GM18499 (cell line): ENCODE results near the gene KDM4B.
"Not testable (repeated sequence)": the region's sequence is repeated elsewhere in the genome, so short reads cannot be mapped to it uniquely, and the experiment has no call there.

Experiments
- ATAC-seq: cut with Tn5 transposase; IDR thresholded peaks from one replicate; pipeline ENCODE4 v1.9.1; 2021; ENCODE audit warnings: moderate number of reproducible peaks; ENCODE audit not compliant: insufficient read depth, unreplicated experiment

Gene KDM4B

DNA sequence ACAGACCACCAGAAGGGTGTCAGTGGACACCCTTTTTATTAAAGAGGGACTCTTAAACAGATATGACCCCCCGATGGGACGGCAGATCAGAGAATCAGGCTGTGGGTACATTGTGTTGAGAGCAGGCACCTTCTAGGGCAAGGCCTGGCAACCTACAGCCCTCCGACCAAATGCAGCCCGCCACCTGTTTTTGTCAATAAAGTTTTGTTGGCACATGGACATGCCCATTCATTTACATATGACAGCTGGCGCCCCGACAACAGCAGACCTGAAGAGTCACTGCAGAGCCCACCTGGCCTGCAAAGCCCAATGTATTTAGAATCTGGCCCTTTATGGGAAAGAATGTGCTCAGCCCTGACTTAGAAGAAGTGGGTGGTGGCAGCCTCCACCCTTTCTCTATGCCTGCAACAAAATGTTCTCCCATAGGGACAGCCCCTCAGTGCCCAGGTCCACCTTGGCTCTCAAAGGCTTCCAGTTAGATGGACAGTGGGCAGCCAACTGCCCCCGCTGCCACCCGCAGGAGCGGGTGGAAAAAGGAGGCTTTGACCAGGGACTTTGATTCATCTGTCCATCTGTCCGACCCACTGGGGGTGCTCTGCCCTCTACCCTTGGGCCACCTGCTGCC is 186.8 kb downstream of the KDM4B start:
- ATAC-seq = no peak

- ATAC-seq = no peak
Measured at GRCh38 chr19:5156231-5156986, 187.5 kb downstream of the KDM4B start.

DNA sequence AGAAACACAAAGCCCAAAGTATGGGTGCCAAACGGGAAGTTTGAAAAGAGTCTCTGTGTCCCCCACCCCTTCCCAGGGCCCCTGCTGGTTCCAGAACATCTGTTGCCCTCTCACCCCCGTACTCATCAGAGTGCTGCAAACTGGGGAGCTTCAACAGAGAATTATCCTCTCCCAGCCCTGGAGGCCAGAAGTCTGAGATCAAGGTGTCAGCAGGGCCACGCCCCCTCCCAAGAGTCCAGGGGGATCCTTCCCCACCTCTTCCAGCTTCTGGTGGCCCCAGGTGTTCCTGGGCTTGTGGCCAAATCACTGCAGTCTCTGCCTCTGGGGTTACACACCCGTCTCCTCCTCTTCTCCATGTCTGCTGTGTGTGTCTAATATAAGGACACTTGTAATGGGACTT is 188.3 kb downstream of the KDM4B start:
- ATAC-seq = no peak

DNA sequence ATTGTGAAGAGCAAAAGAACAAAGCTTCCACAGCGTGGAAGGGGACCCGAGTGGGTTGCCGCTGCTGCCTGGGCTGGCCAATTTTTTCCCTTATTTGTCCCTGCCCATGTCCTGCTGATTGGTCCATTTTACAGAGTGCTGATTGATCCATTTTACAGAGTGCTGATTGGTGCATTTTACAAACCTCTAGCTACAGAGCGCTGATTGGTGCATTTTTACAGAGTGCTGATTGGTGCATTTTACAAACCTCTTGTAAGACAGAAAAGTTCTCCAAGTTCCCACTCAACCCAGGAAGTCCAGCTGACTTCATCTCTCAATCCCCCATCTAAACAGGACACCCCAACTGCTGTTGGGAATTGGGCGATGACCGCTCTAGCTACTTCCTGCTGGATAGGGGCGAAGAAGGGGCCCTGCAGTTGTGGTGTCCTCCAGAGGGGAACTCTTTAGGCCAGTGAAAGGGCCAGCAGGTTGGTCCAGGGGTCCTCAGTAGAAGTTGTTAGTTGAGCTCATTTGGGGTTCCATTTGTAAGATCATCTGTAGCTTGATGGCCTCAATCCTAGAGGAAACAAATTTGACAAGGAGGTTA is 189.7 kb downstream of the KDM4B start:
- ATAC-seq = not testable (repeated sequence)

DNA sequence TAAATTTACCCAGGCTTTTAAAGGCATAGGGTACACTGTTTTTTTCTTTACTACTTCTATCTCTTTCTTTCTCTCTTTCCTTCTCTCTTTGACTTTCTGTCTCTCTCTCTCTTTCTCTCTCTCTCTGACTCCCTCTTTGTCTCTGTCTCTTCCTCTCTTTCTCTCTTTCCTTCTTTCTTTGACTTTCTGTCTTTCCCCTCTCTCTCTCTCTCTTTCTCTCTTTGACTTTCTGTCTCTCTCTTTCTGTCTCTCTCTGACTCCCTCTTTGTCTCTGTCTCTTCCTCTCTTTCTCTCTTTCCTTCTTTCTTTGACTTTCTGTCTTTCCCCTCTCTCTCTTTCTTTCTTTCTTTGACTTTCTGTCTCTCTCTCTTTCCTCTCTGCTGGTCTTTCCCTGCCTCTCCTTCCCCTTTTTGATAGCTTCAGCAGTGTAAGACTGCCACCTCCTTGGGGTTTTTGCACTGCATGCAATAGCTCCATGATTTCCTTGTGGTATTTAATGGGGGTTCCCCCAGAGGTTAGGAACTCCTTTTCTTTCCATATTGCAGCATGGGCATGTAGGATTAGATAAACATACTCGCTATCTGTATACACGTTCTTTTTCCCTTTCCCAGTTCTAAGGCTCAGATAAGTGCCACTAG is 191.4 kb downstream of the KDM4B start:
- ATAC-seq = not testable (repeated sequence)

GRCh38 chr19:5164845-5165696 is 196.2 kb downstream of the KDM4B start:
- not testable (repeated sequence) for ATAC-seq

DNA sequence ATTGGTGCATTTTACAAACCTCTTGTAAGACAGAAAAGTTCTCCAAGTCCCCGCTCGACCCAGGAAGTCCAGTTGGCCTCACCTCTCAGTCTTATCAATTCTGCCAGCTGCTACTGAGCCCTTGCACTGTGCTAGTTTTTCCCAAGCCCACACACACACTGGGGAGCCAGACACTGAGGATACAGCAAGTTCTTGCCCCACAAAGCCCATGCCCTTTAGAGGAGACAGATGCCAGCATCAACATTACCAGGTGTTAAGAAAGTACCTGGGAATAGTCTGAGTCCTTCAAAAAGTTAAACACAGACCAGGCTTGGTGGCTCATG is 196.7 kb downstream of the KDM4B start:
- no peak for ATAC-seq

DNA sequence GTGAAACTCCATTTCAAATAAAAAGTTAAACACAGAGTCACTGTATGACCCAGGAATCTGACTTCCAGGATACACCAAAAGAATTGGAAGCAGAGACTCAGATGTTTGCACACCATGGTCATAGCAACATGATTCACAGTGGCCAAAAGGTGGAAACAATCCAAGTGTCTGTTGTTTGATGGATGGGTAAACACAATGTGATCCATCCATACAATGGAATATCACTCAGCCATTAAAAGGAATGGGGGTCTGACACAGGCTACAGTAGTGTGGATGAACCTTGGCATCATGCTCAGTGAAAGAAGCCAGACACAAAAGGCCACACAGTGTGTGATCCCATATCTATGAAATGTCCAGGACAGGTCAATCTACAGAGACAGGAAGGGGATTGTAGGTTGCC is 197.3 kb downstream of the KDM4B start:
- no peak for ATAC-seq

DNA sequence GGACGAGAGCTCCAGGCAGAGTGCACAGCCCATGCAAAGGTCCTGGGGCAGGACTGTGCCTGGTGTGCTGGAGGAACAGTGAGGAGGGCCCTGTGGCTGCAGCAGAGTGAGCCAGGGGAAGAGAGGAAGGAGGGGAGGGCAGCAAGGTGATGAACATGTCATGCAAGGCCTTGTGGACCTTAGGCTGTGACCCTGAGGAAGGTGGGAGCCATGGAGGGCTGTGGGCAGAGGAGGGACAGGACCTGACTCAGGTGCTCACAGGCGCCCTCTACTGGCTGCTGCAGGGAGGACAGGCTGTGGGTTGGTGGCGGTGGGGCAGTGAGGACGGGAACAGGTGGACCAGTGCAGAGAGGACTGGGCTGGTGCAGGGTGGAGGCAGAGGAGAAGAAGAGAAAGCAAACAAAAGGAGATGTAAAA is 201.4 kb downstream of the KDM4B start:
- no peak for ATAC-seq

GRCh38 chr19:5171711-5172110 is 202.8 kb downstream of the KDM4B start:
- ATAC-seq = no peak

DNA sequence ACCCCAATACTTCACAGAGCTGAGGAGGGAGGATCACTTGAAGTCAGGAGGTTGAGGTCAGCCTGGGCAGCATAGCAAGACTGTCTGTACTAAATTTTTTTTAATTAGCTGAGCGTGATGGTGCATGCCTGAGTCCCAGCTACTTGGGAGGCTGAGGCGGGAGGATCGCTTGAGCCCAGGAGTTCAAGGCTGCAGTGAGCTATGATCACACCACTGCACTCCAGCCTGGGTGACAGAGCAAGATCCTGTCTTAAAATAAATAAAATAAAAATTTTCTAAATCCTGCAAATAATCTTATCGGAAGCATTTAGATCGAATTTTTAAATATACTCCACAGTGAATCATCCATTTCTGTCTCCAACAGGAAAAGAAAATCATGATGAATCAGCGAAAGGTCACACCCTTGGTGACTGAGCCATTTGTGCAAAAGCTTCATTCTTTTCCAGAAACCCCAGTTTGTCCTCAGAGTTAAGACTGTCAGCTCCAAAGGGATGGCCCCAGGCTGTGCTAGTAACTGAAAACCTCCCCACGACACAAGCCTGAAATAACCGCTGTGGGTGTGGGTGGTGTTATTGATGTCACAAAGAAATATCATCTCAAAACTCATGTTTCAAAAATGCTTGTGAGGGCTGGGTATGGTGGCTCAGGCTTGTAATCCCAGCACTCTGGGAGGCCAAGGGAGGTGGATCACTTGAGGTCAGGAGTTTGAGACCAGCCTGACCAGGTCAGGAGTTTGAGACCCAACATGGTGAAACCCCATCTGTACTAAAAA is 204.1 kb downstream of the KDM4B start:
- ATAC-seq = no peak

DNA sequence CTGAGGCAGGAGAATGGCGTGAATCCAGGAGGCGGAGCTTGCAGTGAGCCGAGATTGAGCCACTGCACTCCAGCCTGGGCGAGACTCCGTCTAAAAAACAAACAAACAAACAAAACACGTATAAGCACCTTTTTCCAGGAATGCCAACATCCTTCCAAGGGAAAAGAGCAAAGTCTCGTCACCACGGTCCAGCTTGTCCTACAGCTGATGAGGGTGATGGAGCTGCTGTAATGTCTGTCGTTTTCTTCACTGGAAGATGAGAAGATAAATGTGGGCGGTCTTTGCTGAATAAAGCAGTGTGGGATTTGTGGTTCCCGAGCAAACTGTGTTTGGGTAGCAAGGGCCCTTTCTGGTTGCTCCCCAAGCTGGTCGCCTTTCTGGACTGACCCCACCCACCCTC is 205.1 kb downstream of the KDM4B start:
- no peak for ATAC-seq

DNA sequence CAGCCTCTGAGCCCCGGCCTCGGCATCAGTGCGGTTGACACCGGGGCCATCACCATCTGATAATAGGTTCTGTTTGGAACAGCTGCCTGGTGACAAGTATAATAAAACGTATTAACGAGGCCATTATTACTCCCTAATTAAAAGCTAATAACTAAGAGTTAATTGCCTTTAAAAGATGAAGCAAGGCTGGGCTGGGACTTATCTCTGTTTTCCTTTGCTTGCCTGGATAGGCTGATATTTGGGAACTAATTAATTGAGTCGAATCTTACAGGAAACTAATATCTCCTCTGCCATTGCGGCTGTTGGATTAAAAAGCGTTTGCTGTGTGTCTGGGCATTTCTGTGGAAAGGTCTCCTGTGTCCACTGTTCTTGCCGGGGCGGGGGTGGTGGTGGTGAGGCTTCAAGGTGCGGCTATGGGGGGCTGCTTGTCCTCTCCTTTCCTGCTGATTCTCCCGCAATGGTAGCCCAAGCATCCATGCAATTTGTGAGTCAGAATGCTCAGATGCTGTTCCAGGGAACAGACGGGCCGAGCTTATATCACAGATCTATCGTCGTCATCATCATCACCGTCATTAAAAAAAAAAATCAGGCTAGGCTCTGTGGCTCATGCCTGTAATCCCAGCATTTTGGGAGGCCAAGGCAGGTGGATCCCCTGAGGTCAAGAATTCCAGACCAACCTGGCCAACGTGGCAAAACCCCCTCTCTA is 209.0 kb downstream of the KDM4B start:
- no peak for ATAC-seq

- no peak for ATAC-seq
Measured at GRCh38 chr19:5178841-5179240, 209.9 kb downstream of the KDM4B start.

DNA sequence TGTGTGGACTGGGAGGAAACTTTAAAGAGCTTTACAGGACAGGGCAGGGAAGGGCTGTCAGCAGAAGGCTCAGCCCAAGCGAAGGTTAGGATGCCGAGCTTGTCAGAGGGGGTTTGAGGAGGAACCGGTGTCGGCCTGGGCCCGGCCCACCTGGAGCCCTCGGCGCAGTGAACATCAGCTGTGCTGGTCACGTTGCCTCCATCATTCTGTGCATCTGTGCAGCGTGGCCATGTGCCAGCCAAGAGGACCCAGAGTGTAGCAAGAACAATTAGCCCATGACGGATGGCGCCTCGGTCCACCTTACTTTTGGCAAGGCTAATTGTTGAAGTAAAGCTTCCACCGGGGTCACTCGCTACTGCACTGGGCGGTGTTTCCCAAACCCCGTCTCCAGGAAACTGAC is 210.3 kb downstream of the KDM4B start:
- ATAC-seq = no peak

DNA sequence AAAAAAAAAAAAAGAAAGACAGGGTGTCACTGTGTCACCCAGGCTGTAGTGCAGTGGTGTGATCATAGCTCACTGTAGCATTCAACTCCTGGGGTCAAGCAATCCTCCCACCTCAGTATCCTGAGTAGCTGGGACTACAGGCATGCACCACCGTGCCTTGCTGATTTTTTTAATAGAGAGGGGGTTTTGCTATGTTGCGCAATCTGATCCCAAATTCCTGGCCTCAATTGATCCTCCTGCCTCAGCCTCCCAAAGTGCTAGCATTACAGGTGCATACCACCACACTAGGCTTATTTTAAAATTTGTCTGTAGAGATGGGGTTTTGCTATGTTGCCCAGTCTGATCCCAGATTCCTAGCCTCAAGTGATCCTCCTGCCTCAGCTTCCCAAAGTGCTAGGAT is 212.4 kb downstream of the KDM4B start:
- ATAC-seq = no peak

DNA sequence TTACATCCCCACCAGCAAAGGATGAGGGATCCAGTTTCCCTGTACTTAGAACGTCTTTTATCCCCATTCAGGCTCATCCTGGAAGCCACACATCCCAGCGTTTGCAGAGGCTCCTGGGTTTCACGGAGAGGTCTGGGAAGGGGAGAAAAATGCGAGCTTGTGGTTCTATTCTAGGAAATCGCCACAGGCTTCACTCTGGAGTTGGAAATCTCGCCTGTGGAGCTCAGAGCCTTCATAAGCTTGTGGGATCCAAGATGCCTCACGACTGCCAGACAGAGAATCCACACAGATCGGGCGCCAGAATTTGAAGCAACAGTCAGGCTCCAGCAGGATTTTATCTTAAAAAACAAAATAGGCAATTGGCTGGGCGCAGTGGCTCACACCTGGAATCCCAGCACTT is 213.8 kb downstream of the KDM4B start:
- no peak for ATAC-seq

GRCh38 chr19:5183616-5184015 is 214.7 kb downstream of the KDM4B start:
- no peak for ATAC-seq

GRCh38 chr19:5184930-5185329 is 216.0 kb downstream of the KDM4B start:
- no peak for ATAC-seq
